ENCODE measurements around the gene NUMA1. TPM values are rescaled to one million over a fixed set of nuclear protein-coding genes. Genes with fewer than 3 reads are reported as not detected.
A peak's percentile ranks its signal among the peaks of the same experiment; 100 is the strongest.

NUMA1 gene
- total RNA-seq, 1 donor from 2014 or later = 130 TPM

- no peaks in the 10 kb centered on the region for H3K9me3 Mint-ChIP-seq
- Histone ChIP-seq H3K4me2 (peak overlapping the region; percentile 60), H3K9me3 (ENCODE audit: low read depth) (no peaks in the 10 kb centered on the region), H3K9ac (no peak overlapping the region), H3K79me2 (ENCODE audit: low read depth) (peaks cover 100% of the 10 kb centered on the region), H3K27ac (peak overlapping the region; percentile 89), H3K4me3 (no peak overlapping the region), H3K27me3 (no peaks in the 10 kb centered on the region), H2AFZ (replicated peaks) (no peak overlapping the region), H3F3A (ENCODE audit: low read depth) (peaks cover 26% of the 10 kb centered on the region), H4K20me1 (ENCODE audit: low read depth) (peaks cover 41% of the 10 kb centered on the region), H3K4me1 (peaks cover 43% of the 10 kb centered on the region), H3K36me3 (no peaks in the 10 kb centered on the region)
- DNase-seq (ENCODE audit: low spot score) = no peak
- peaks cover 41% of the 10 kb centered on the region for H3K4me1 Mint-ChIP-seq
- H3K27me3 Mint-ChIP-seq (ENCODE audit: insufficient read depth, low read depth) = peaks cover 4% of the 10 kb centered on the region
- H3K36me3 Mint-ChIP-seq = peaks cover 9% of the 10 kb centered on the region
- peak overlapping the region; percentile 19 for H3K27ac Mint-ChIP-seq
- TF ChIP-seq, protein P1, sequence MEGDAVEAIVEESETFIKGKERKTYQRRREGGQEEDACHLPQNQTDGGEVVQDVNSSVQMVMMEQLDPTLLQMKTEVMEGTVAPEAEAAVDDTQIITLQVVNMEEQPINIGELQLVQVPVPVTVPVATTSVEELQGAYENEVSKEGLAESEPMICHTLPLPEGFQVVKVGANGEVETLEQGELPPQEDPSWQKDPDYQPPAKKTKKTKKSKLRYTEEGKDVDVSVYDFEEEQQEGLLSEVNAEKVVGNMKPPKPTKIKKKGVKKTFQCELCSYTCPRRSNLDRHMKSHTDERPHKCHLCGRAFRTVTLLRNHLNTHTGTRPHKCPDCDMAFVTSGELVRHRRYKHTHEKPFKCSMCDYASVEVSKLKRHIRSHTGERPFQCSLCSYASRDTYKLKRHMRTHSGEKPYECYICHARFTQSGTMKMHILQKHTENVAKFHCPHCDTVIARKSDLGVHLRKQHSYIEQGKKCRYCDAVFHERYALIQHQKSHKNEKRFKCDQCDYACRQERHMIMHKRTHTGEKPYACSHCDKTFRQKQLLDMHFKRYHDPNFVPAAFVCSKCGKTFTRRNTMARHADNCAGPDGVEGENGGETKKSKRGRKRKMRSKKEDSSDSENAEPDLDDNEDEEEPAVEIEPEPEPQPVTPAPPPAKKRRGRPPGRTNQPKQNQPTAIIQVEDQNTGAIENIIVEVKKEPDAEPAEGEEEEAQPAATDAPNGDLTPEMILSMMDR (IDR thresholded peaks at IDR 0.05) = no peak
- TF ChIP-seq EZH2phosphoT487 (IDR thresholded peaks at IDR 0.05) = no peak
- TF ChIP-seq EZH2 (IDR thresholded peaks at IDR 0.05) = no peak
- H3K4me3 Mint-ChIP-seq = no peak overlapping the region
Observed at GRCh38 chr11:72066855-72067254, 13.5 kb downstream of the NUMA1 start.

- Histone ChIP-seq H3K4me3 (no peak overlapping the region), H3K9me3 (ENCODE audit: low read depth) (no peaks in the 10 kb centered on the region), H3K27ac (no peak overlapping the region), H3K27me3 (no peaks in the 10 kb centered on the region), H3K4me1 (peaks cover 7% of the 10 kb centered on the region), H3K9ac (no peak overlapping the region), H2AFZ (replicated peaks) (no peak overlapping the region), H3K36me3 (no peaks in the 10 kb centered on the region), H3K79me2 (ENCODE audit: low read depth) (peaks cover 100% of the 10 kb centered on the region), H3F3A (ENCODE audit: low read depth) (peaks cover 7% of the 10 kb centered on the region), H4K20me1 (ENCODE audit: low read depth) (peaks cover 22% of the 10 kb centered on the region), H3K4me2 (no peak overlapping the region)
- Mint-ChIP-seq H3K27me3 (ENCODE audit: insufficient read depth, low read depth) (peaks cover 2% of the 10 kb centered on the region), H3K4me3 (no peak overlapping the region), H3K9me3 (no peaks in the 10 kb centered on the region), H3K27ac (no peak overlapping the region), H3K36me3 (peaks cover 7% of the 10 kb centered on the region), H3K4me1 (peaks cover 7% of the 10 kb centered on the region)
- TF ChIP-seq EZH2phosphoT487 (IDR thresholded peaks at IDR 0.05) = no peak
- TF ChIP-seq EZH2 (IDR thresholded peaks at IDR 0.05) = no peak
- TF ChIP-seq, protein P1 (IDR thresholded peaks at IDR 0.05) = no peak
- no peak for DNase-seq (ENCODE audit: low spot score)
Observed at GRCh38 chr11:72061739-72062396, 18.5 kb downstream of the NUMA1 start.

- Histone ChIP-seq H4K20me1 (ENCODE audit: low read depth) (peaks cover 41% of the 10 kb centered on the region), H3K4me2 (no peak overlapping the region), H3K79me2 (ENCODE audit: low read depth) (peaks cover 100% of the 10 kb centered on the region), H3F3A (ENCODE audit: low read depth) (no peaks in the 10 kb centered on the region), H3K4me3 (no peak overlapping the region), H3K9me3 (ENCODE audit: low read depth) (no peaks in the 10 kb centered on the region), H2AFZ (replicated peaks) (no peak overlapping the region), H3K27ac (no peak overlapping the region), H3K4me1 (peaks cover 7% of the 10 kb centered on the region), H3K36me3 (no peaks in the 10 kb centered on the region), H3K27me3 (no peaks in the 10 kb centered on the region), H3K9ac (no peak overlapping the region)
- TF ChIP-seq EZH2 (IDR thresholded peaks at IDR 0.05) = no peak
- TF ChIP-seq, protein P1 (IDR thresholded peaks at IDR 0.05) = no peak
- no peak for TF ChIP-seq EZH2phosphoT487 (IDR thresholded peaks at IDR 0.05)
- H3K9me3 Mint-ChIP-seq = no peaks in the 10 kb centered on the region
- H3K4me3 Mint-ChIP-seq = no peak overlapping the region
- DNase-seq (ENCODE audit: low spot score) = no peak
- peaks cover 7% of the 10 kb centered on the region for H3K36me3 Mint-ChIP-seq
- H3K27me3 Mint-ChIP-seq (ENCODE audit: insufficient read depth, low read depth) = no peaks in the 10 kb centered on the region
- peaks cover 4% of the 10 kb centered on the region for H3K4me1 Mint-ChIP-seq
- no peak overlapping the region for H3K27ac Mint-ChIP-seq
Observed at GRCh38 chr11:72058416-72059034, 21.8 kb downstream of the NUMA1 start.

All from neural progenitor cell (in vitro differentiated cells).